Esophagus muscularis mucosa (tissue), 3 donors: ENCODE results near the gene PARN.

Source experiments
- POLR2A ChIP-seq: fragments of 450-650 bp; IDR thresholded peaks from one replicate; pipeline ENCODE4 v1.6.1; 2017; ENCODE audit warnings: antibody characterized with exemption, moderate library complexity, mild to moderate bottlenecking, low read depth
- POLR2AphosphoS5 ChIP-seq, 2 donors: sonication (generic); formaldehyde crosslinking; IDR thresholded peaks; one replicate each; pipeline ENCODE4 v1.6.1; 2017; ENCODE audit warnings: antibody characterized with exemption in 2 of 2
- TF ChIP-seq, protein P1 (sequence below), 3 experiments: fragments of 200-600 bp in 2 of 3; fragments of 450-650 bp in 1 of 3; sonication (generic) in 2 of 3; IDR thresholded peaks; one replicate each; pipeline ENCODE4 v1.5.1; 2017 to 2019; ENCODE audit warnings: antibody characterized with exemption in 3 of 3, mild to moderate bottlenecking in 2 of 3, moderate library complexity in 1 of 3

DNA sequence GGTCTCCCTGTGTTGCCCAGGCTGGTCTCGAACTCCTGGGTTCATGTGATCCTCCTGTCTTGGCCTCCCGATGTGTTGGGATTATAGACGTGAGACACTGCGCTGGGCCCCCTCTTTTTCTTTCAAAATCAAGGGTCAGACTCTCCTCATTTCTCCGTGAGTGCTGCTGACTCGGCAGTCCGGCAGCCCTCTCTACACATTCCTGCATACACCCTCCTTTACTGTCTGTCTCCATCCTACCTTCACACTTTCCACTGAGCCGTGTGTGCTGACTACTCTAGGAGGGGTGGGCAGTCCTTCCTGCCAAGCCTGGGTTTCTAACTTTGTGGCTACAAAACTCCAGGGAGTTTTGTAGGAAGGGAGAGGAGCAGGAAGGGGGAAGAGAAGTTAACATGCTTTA lies 195.2 kb downstream of the PARN start:
- TF ChIP-seq POLR2AphosphoS5 (IDR thresholded peaks at IDR 0.05), result no peak
- TF ChIP-seq, protein P1, sequence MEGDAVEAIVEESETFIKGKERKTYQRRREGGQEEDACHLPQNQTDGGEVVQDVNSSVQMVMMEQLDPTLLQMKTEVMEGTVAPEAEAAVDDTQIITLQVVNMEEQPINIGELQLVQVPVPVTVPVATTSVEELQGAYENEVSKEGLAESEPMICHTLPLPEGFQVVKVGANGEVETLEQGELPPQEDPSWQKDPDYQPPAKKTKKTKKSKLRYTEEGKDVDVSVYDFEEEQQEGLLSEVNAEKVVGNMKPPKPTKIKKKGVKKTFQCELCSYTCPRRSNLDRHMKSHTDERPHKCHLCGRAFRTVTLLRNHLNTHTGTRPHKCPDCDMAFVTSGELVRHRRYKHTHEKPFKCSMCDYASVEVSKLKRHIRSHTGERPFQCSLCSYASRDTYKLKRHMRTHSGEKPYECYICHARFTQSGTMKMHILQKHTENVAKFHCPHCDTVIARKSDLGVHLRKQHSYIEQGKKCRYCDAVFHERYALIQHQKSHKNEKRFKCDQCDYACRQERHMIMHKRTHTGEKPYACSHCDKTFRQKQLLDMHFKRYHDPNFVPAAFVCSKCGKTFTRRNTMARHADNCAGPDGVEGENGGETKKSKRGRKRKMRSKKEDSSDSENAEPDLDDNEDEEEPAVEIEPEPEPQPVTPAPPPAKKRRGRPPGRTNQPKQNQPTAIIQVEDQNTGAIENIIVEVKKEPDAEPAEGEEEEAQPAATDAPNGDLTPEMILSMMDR (IDR thresholded peaks at IDR 0.05), result no peak
- no peak for TF ChIP-seq POLR2A
